ENCODE results near the gene RUNX2. TPM values are rescaled to one million over a fixed set of nuclear protein-coding genes. Genes with fewer than 3 reads are reported as not detected.

Gene RUNX2
- total and polyA plus RNA-seq, 2 of the 8 experiments (the other 6 are each of a cell fraction or from before 2014, with no cell fraction given): 0.26 to 1.2 TPM

GRCh38 chr6:45366534-45366933 lies 38.4 kb downstream of the RUNX2 start:
- no peak overlapping the region for H2BK120ac ChIP-seq (replicated peaks; ENCODE audit: low read depth, low read length)
- H3K56ac ChIP-seq (replicated peaks; ENCODE audit: insufficient read length, low read depth, low read length): no peak overlapping the region
- no peak for TF ChIP-seq TEAD4 (IDR thresholded peaks at IDR 0.05; ENCODE audit: low read depth, low read length)
- TF ChIP-seq NANOG (IDR thresholded peaks at IDR 0.05; ENCODE audit: insufficient read depth, low read depth, low read length, poor library complexity, severe bottlenecking): no peak
- no peak for TF ChIP-seq CEBPB (IDR thresholded peaks at IDR 0.05; ENCODE audit: low read depth, low read length)
- TF ChIP-seq RNF2 (IDR thresholded peaks at IDR 0.05; ENCODE audit: borderline replicate concordance, low read depth, low read length, missing control alignments, poor library complexity, severe bottlenecking): no peak
- no peak for TF ChIP-seq RXRA (IDR thresholded peaks at IDR 0.05; ENCODE audit: insufficient read depth, low read depth, low read length)
- no peak for TF ChIP-seq POLR2A (IDR thresholded peaks at IDR 0.05; ENCODE audit: control extremely low read depth in 1 of 2, low read depth in 2 of 2, low read length in 2 of 2)
- TF ChIP-seq TAF7 (optimal IDR thresholded peaks at IDR 0.05; ENCODE audit: borderline replicate concordance, low read depth, low read length): no peak
- no peak for TF ChIP-seq JUND (IDR thresholded peaks at IDR 0.05; ENCODE audit: low read length)
- TF ChIP-seq E2F6 (IDR thresholded peaks at IDR 0.05): no peak
- no peak for TF ChIP-seq POLR2AphosphoS5 (IDR thresholded peaks at IDR 0.05; ENCODE audit: low read depth, low read length)
- TF ChIP-seq BRCA1 (IDR thresholded peaks at IDR 0.05; ENCODE audit: low read depth, low read length): no peak
- no peak for TF ChIP-seq KDM1A (IDR thresholded peaks at IDR 0.05; ENCODE audit: borderline replicate concordance, low read length)
- TF ChIP-seq RFX5 (IDR thresholded peaks at IDR 0.05; ENCODE audit: borderline replicate concordance, low read depth, low read length): no peak
- TF ChIP-seq KDM5A (IDR thresholded peaks at IDR 0.05; ENCODE audit: low read length): no peak
- no peak overlapping the region for H4K5ac ChIP-seq (ENCODE audit: insufficient read length, low read depth, low read length)
- H3K27me3 ChIP-seq (replicated peaks in 1 of 4; ENCODE audit: control insufficient read depth in 3 of 4, extremely low read depth in 1 of 4, insufficient read depth in 3 of 4, low read length in 3 of 4): no peaks in the 10 kb centered on the region
- DNase-seq (ENCODE audit: low read depth in 1 of 2, low spot score in 2 of 2): no peak
- H3K4ac ChIP-seq (replicated peaks; ENCODE audit: insufficient read length, low read depth, low read length): no peak overlapping the region
- no peaks in the 10 kb centered on the region for H3K23me2 ChIP-seq (ENCODE audit: low read depth, low read length)
- no peak for FAIRE-seq
- H3K4me2 ChIP-seq (ENCODE audit: insufficient read depth in 1 of 2, low read depth in 2 of 2, low read length in 2 of 2): no peak overlapping the region
- no peak overlapping the region for H4K91ac ChIP-seq (replicated peaks; ENCODE audit: insufficient read length, low read length)
- no peak overlapping the region for H3K27ac ChIP-seq (ENCODE audit: low read depth, low read length)
- ChIA-PET CTCF (ENCODE audit: partially characterized antibody) (interaction anchor here (1.6 kb wide), 1 partner anchor 348 kb away, joined by 6 read pairs; no protein-coding TSS in a partner anchor), POLR2A (ENCODE audit: partially characterized antibody) (interaction anchor here (1.2 to 3.5 kb wide), 2 partner anchors 9 to 11 kb away, joined by 4 to 20 read pairs; partner anchors contain the start of gene SUPT3H)
- H3K14ac ChIP-seq (ENCODE audit: insufficient read length): no peak overlapping the region
- H3K23ac ChIP-seq (ENCODE audit: insufficient read length): no peak overlapping the region
- H4K8ac ChIP-seq (ENCODE audit: extremely low read depth, insufficient read depth, low read length): no peak overlapping the region
- no peak overlapping the region for H2BK12ac ChIP-seq (ENCODE audit: low read depth, low read length)
- no peaks in the 10 kb centered on the region for H3K79me1 ChIP-seq (ENCODE audit: low read depth, low read length)
- H3K9me3 ChIP-seq (ENCODE audit: insufficient read depth in 2 of 2, low read depth in 1 of 2, low read length in 1 of 2): no peaks in the 10 kb centered on the region
- no peaks in the 10 kb centered on the region for H3K4me1 ChIP-seq (replicated peaks in 1 of 4; ENCODE audit: control insufficient read depth in 3 of 4, insufficient read depth in 4 of 4, low read length in 3 of 4)
- no peak overlapping the region for H2AK5ac ChIP-seq (ENCODE audit: low read depth, low read length)
- no peak overlapping the region for H2BK15ac ChIP-seq (ENCODE audit: low read length)
- H3K36me3 ChIP-seq (ENCODE audit: control insufficient read depth in 2 of 4, insufficient read depth in 4 of 4, low read length in 3 of 4): no peaks in the 10 kb centered on the region
- H2BK20ac ChIP-seq (ENCODE audit: low read length): no peak overlapping the region
- no peak overlapping the region for H3K4me3 ChIP-seq (ENCODE audit: extremely low read depth in 1 of 4, insufficient read depth in 2 of 4, low read depth in 3 of 4, low read length in 4 of 4)
- no peak overlapping the region for H3K9ac ChIP-seq (replicated peaks in 1 of 4; ENCODE audit: extremely low read depth in 1 of 4, low read depth in 3 of 4, low read length in 3 of 4)
- no peak overlapping the region for H2AFZ ChIP-seq (ENCODE audit: low read length)
- H2BK5ac ChIP-seq (ENCODE audit: low read depth, low read length): no peak overlapping the region
- no peaks in the 10 kb centered on the region for H4K20me1 ChIP-seq (replicated peaks in 1 of 2; ENCODE audit: control insufficient read depth in 1 of 2, insufficient read depth in 2 of 2, low read length in 2 of 2)
- no peak overlapping the region for H3K18ac ChIP-seq (ENCODE audit: extremely low read depth, low read length)
- peaks cover 0 to 15% of the 10 kb centered on the region in 2 experiments; a peak in 2 of 4 replicates for H3K79me2 ChIP-seq (ENCODE audit: control insufficient read depth in 1 of 2, insufficient read depth in 2 of 2, low read length in 2 of 2)
- WGBS, 2 experiments (ENCODE audit: extremely low coverage in 1 of 2, insufficient coverage in 1 of 2, insufficient read length in 1 of 2, insufficient replicate concordance in 2 of 2, low coverage in 1 of 2, low lambda C conversion rate in 2 of 2, missing lambda C conversion rate in 1 of 2): 100% methylated on average over 1 of the region's 1 CpG; no CpG with 5 or more reads in 1 of the 2 experiments

Data from H1 (cell line).